SIG-M5 treated with dmso at 0.1 percent for 504 hours (cell line): ENCODE data around the gene CPNE9.
"Not testable (repeated sequence)": the region's sequence is repeated elsewhere in the genome, so short reads cannot be mapped to it uniquely, and the experiment has no call there.

Experiments
- DNase-seq: peaks from one replicate; lab custom pipeline; 2025; ENCODE audit not compliant: unreplicated experiment; lab: John Stamatoyannopoulos, UW

CPNE9 gene

DNA sequence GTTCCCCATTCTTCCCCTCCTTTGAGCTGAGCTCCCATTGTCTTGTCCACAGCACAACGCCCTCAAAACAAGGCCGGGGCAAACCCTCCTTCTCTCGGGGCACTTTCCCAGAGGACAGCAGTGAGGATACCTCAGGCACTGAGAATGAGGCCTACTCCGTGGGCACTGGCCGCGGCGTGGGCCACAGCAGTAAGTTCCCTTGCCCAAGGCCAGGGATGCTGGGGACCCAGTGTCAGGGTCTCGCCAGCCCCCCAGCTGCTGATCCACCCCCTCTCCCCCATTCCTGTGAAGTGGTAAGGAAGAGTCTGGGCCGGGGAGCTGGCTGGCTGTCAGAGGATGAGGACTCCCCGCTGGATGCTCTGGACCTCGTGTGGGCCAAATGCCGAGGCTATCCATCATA is 41.9 kb downstream of the CPNE9 start:
- DNase-seq, result no peak

- DNase-seq, result no peak
Observed at GRCh38 chr3:9746330-9746729, 42.7 kb downstream of the CPNE9 start.

DNA sequence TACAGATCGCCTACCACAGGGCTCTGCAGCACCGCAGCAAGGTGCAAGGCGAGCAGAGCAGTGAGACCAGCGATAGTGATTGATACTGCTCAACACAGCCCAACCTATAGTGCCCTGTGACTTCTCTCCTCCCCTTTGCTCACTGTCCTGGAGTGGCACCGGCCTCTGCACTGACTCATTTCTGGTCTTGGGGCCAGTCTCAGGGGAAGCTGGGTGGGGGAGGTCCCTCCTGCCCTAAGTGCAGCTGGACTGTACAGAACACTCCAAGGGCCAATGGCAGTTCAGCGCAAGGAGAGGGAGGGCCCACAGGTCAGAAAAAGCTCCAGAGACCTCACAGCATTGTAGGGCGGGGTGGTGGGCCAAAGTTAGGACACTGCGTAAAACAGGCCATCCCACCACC is 43.6 kb downstream of the CPNE9 start:
- DNase-seq, result no peak

DNA sequence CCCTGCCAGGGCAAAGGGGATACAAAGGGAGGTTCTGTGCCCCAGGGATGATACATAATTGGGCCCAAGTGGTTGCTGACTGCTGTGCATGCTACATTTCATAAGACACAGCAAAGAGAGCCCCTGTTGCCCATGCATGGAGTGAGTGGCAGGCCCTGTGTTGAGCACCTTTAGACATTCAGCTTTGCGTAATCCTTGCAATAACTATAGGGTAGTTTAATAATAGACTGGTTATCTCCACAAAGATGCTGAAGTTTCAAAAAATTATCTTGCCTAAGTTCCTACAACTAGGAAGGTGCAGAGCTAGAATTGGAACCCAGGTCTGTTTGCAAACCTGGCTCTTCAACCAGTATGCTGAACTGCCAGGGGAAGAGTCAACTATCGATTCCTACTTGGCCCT is 44.4 kb downstream of the CPNE9 start:
- DNase-seq, result no peak

GRCh38 chr3:9749296-9749644 is 45.6 kb downstream of the CPNE9 start:
- DNase-seq, result no peak

GRCh38 chr3:9749645-9750555 is 46.3 kb downstream of the CPNE9 start, which contains the start of gene OGG1:
Gene OGG1, plus strand, starts transcription at chr3:9749952. Its CDS starts 335 bp downstream, at chr3:9750287.
- peak; percentile 99 for DNase-seq

DNA sequence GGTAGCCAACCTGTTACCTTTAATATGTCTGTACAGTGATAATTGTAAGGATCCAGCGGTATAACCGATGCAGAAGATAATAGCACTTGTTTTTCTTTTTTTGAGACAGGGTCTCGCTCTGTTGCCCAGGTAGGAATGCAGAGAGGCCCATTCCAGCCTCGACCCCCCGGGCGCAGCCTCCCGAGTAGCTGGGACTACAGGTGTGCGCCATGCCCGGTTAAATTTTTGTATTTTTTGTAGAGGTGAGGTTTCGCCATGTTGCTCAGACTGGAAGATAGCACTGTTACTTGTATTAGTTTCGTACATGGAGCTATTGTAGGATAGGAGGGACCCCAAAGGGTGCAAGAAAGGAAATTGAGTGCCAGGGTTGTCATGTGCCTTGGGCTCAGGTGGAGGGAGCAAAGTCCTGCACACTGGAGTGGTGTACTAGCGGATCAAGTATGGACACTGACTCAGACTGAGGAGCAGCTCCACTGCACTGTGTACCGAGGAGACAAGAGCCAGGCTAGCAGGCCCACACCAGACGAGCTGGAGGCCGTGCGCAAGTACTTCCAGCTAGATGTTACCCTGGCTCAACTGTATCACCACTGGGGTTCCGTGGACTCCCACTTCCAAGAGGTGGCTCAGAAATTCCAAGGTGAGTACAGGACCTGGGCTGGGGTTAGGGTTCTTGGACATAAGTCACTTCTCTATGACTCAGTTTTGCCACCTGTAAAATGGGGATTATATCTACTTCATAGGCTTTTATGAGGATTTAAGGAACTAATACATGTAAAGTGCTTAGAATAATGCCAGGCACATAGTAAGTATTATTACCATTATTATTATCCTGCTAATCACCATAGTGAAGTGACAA is 47.2 kb downstream of the CPNE9 start:
- DNase-seq, result no peak

- no peak for DNase-seq
Observed at GRCh38 chr3:9754678-9755077, 51.0 kb downstream of the CPNE9 start.

DNA sequence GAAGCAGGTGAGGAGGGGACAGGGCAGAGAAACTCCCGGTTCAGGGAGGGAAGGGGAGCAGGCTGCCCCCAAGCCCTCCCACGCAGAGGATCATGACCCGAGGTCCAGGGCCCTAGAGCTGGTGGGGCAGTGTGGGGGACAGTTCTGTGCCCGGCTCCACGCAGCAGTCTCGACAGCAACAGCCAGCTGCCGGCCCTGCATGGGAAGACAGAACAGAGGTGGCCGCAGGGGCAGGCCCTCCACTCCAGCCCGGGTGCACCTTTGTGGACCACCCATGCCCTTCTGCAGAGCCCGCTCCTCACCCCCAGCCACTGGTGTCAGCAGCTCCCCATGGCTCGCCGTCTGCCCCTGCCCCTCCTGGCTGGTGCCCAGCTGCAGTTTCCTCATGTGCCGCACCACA is 53.8 kb downstream of the CPNE9 start:
- DNase-seq, result no peak

GRCh38 chr3:9760779-9761505 is 57.3 kb downstream of the CPNE9 start:
- DNase-seq, result no peak

- DNase-seq, result no peak
Observed at GRCh38 chr3:9761919-9762318, 58.3 kb downstream of the CPNE9 start.

DNA sequence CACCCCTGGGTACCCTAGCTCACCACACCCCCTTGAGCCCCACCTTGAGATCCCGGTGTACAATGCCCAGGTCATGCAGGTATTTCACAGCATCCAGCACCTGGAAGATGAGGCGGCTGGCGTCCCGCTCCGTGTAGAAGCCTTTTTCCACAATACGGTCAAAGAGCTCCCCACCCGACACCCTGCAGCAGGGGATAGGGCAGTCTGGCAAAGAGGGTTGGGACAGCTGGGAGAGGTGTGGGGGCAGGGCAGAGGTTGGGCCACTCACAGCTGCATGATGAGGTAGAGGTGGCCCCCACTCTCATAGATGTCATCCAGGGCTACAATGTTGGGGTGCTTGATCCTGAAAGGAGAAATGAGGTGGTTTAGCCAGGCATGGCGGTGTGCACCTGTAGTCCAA is 59.2 kb downstream of the CPNE9 start:
- no peak for DNase-seq

- no peak for DNase-seq
Observed at GRCh38 chr3:9765865-9766264, 62.2 kb downstream of the CPNE9 start.

DNA sequence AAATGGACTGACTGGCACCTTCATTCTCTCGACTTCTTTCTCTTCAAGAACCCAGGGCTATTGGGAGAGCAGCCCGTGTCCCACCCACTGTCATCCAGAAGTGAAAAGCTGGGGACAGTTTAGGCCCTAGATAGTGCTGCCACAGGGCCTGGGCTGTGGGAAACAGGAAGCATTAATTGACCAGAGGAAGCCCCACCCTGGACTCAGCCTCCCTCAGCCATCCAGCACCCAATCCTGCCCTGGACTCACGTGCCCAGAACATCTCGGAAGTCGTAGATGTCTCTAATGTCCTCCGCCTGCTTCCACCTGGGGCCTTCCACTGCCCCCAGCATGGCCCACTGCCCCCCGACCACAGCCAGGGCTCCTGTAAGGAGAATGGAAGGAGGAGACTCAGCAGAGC is 63.8 kb downstream of the CPNE9 start:
- no peak for DNase-seq

- no peak for DNase-seq
Observed at GRCh38 chr3:9768141-9768775, 64.6 kb downstream of the CPNE9 start.

GRCh38 chr3:9769012-9769411 is 65.4 kb downstream of the CPNE9 start:
- no peak for DNase-seq

DNA sequence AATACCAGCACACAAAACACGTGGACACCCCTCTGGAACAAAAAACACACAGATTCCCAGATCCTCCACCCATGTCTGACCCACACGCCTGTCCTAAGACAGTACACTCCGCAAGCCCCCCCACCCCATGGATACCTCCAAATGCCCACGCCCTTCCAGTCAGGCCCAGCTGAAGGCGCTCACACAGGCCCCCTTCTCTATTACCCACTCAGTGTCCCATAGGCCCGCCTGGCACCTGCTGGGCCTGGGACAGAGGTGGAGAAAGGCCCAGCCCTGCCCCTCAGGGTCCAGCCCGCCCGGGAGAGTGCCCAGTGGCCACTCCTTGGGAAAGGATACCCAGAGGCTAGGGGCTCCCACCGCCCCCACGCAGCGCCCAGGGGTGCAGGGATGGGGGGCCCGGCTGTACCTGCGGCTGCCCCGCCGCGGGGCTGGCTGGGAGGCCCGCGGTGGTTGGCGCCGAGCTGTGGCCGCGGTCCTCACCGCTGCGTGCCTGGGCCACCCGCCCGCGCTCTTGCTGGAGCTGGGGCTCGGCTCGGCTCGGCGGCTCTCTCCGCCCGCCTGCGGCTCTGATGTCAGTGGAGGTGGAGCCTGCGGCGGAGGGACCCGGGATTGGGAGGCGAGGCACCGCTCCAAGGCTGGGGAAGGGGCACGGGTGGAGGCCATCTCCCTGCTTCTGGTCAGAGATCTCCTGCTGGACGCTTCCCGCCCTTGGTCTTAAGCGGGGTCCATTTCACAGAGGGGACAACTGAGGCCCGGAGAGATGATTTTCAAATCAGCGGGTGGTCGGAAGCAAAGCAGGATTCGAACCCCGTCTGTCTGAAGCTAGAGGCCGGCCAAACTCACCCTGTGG is 66.0 kb downstream of the CPNE9 start, which contains the start of gene CAMK1:
TSS of gene CAMK1 (minus strand) at position 522 of the 850 bp plus-strand sequence. CDS start 2,198 bp downstream, outside the sequence.
- peak; percentile 38 for DNase-seq

- DNase-seq, result no peak
Observed at GRCh38 chr3:9770276-9770812, 66.7 kb downstream of the CPNE9 start.

DNA sequence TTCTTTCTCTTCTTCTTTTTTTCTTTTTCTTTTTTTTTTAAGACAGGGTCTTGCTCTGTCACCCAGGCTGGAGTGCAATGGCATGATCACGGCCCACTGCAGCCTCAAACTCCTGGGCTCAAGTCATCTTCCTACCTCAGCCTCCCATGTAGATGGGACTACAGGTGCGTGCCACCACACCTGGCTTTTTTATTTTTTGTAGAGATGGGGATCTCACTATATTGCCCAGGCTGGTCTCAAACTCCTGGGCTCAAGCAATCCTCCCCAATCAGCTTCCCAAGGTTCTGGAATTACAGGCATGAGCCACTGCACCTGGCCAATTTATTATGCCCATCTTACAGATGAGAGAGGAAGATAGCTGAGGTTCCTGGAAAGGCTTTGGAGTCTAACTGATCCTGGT is 67.4 kb downstream of the CPNE9 start:
- DNase-seq, result not testable (repeated sequence)
